AG10803 (cell line): ENCODE results near the gene TP53TG5.

Experiments used
- DNase-seq: peaks from one replicate; pipeline ENCODE4 v3.0.0; 2010; ENCODE audit warnings: low read depth
- H3K4me3 ChIP-seq: 2 replicates; pipeline ENCODE4 v1.5.1; 2011; ENCODE audit warnings: mild to moderate bottlenecking, low read length, control low read depth
- TF ChIP-seq, protein P1 (sequence below): conservative IDR thresholded peaks from 2 replicates; pipeline ENCODE4 v1.5.1; 2011; ENCODE audit warnings: mild to moderate bottlenecking, low read length, control low read depth, inconsistent platforms

Gene TP53TG5

DNA sequence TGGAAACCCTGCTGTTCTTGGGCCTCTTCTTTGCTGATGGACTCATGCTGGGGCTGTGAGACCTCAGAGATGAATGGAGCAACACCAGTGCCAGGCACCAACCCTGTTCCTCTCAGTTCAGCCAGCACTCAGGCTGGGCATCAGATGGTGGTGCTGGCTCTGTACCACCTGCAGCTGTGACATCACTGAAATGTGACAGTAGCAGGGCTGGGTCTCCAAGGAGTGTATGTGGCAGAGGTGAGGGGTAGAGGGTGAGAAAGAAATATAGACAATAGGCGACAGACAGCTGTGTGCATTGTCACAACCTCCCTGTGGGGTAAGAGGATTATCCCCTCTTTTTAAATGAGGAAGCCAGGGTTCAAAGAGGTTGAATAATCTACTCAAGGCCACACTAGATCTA is at the start of gene TP53TG5:
TP53TG5 (minus strand) TSS at position 135 of the 400 bp plus-strand sequence; CDS start at position 46, 89 bp downstream.
- TF ChIP-seq, protein P1, sequence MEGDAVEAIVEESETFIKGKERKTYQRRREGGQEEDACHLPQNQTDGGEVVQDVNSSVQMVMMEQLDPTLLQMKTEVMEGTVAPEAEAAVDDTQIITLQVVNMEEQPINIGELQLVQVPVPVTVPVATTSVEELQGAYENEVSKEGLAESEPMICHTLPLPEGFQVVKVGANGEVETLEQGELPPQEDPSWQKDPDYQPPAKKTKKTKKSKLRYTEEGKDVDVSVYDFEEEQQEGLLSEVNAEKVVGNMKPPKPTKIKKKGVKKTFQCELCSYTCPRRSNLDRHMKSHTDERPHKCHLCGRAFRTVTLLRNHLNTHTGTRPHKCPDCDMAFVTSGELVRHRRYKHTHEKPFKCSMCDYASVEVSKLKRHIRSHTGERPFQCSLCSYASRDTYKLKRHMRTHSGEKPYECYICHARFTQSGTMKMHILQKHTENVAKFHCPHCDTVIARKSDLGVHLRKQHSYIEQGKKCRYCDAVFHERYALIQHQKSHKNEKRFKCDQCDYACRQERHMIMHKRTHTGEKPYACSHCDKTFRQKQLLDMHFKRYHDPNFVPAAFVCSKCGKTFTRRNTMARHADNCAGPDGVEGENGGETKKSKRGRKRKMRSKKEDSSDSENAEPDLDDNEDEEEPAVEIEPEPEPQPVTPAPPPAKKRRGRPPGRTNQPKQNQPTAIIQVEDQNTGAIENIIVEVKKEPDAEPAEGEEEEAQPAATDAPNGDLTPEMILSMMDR = no peak
- DNase-seq = no peak
- H3K4me3 ChIP-seq = no peak within 1 kb of the TSS

GRCh38 chr20:45427236-45428149 is 49.4 kb upstream of the TP53TG5 start:
- H3K4me3 ChIP-seq = no peak overlapping the region
- no peak for DNase-seq
- TF ChIP-seq, protein P1 = no peak

DNA sequence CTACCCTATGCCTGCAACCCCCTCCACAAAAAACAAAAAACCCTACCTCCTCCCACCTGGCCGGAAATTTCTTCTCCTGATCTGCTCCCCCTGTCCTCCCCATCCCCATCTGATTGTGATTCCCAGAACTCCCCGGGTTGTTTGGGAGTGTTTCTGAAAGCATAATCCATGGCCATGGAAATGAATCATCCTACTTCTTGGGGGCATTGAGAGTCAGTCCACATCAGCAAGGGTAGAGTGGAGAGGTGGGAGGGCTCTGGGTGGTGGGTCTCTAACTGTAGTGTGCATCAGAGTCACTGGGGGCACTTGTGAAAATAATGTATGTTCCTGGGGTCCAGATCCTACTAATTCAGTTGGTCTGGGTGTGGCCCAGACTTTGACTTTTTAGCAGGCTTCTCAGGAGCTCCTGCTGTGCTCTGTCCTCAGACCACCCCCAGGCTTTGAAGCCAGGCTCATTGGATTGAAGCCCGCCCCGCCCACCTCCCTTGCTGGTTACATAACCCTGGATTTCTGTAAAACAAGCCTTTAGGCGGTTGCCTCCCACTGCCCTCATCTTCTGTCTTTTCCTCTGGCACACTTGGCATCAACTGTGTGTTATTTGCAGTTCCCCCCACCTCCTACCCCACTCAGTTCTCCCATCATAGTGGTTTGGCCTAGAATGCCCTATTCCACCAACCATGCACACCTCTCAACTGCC is 48.3 kb upstream of the TP53TG5 start:
- TF ChIP-seq, protein P1 = no peak
- no peak overlapping the region for H3K4me3 ChIP-seq
- no peak for DNase-seq

GRCh38 chr20:45425561-45425960 is 47.4 kb upstream of the TP53TG5 start:
- no peak overlapping the region for H3K4me3 ChIP-seq
- TF ChIP-seq, protein P1 = no peak
- no peak for DNase-seq

DNA sequence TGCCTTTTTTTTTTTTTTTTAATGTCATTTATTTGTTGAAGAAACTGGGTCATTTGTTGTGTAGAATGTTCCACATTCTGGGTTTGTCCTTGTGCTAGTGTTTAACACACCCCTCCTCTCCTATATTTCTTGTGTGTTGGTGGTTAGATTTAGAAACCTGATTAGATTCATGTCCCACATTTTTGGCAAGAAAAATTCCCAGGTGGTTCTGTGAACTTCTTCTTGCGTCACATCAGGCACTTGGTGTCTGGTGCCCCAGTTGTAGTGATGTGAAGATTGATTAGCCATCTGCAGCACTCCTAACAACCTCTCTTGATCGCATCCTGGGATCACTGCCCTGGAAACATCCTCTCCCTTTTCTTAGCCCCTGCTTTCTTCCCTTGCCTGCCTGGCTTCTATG is 45.6 kb upstream of the TP53TG5 start:
- TF ChIP-seq, protein P1 = no peak
- H3K4me3 ChIP-seq = no peak overlapping the region
- DNase-seq = no peak

DNA sequence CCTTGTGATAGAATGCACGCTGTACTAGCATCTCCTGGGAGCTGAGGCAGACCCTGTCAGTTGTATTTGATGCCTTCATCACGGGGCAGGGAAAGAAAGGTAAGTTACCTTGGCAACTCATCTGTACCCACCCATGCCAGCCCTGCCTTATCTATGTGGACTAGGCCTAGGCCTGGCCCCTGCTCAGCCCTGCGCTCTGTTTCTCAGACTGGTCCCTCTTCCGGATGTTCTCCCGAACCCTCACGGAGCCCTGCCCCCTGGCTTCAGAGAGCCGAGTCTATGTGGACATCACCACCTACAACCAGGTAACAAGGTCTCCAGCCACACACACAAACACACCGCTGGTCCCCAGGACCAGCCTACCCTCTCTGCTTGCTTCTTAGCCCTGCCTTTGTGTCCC is 42.0 kb upstream of the TP53TG5 start:
- DNase-seq = no peak
- TF ChIP-seq, protein P1 = no peak
- H3K4me3 ChIP-seq = no peak overlapping the region
